ENCODE results near the gene LBP. TPM values are rescaled to one million over a fixed set of nuclear protein-coding genes. Genes with fewer than 3 reads are reported as not detected.
"Not testable (repeated sequence)": the region's sequence is repeated elsewhere in the genome, so short reads cannot be mapped to it uniquely, and the experiment has no call there.

The LBP gene
- total RNA-seq, 3 donors from 2014 or later, result 0.14 to 0.34 TPM; not detected in 1

- no peak for TF ChIP-seq CTCF (IDR thresholded peaks at IDR 0.05)
- Histone ChIP-seq H3K4me3 (no peak overlapping the region), H3K9me3 (no peaks in the 10 kb centered on the region), H3K36me3 (ENCODE audit: low read depth) (no peaks in the 10 kb centered on the region), H3K4me1 (ENCODE audit: low read depth) (no peaks in the 10 kb centered on the region)
- DNase-seq, result no peak
- no peak for ATAC-seq
- intact Hi-C loops (cut with DNase I, micrococcal nuclease), result no loop called here
These were observed 56.5 kb downstream of the LBP start for GRCh38 chr20:38402816-38403215.

- H3K9me3 ChIP-seq, result no peaks in the 10 kb centered on the region
- intact Hi-C loops (cut with DNase I, micrococcal nuclease), result no loop called here
- ATAC-seq (no peak), DNase-seq (no peak)
- no peaks in the 10 kb centered on the region for H3K4me1 ChIP-seq (ENCODE audit: low read depth)
- no peak overlapping the region for H3K4me3 ChIP-seq
- no peaks in the 10 kb centered on the region for H3K36me3 ChIP-seq (ENCODE audit: low read depth)
- no peak for TF ChIP-seq CTCF (IDR thresholded peaks at IDR 0.05)
These were observed 57.7 kb downstream of the LBP start for GRCh38 chr20:38404016-38404415.

GRCh38 chr20:38405132-38405531 is 58.9 kb downstream of the LBP start:
- Histone ChIP-seq H3K9me3 (no peaks in the 10 kb centered on the region), H3K4me1 (ENCODE audit: low read depth) (no peaks in the 10 kb centered on the region), H3K4me3 (no peak overlapping the region), H3K36me3 (ENCODE audit: low read depth) (no peaks in the 10 kb centered on the region)
- ATAC-seq (no peak), DNase-seq (no peak)
- TF ChIP-seq CTCF (IDR thresholded peaks at IDR 0.05), result no peak
- intact Hi-C loops (cut with DNase I, micrococcal nuclease), result no loop called here

GRCh38 chr20:38406476-38406875 is 60.2 kb downstream of the LBP start:
- Histone ChIP-seq H3K4me1 (ENCODE audit: low read depth) (no peaks in the 10 kb centered on the region), H3K4me3 (no peak overlapping the region), H3K9me3 (no peaks in the 10 kb centered on the region), H3K36me3 (ENCODE audit: low read depth) (no peaks in the 10 kb centered on the region)
- no peak for TF ChIP-seq CTCF (IDR thresholded peaks at IDR 0.05)
- ATAC-seq, result no peak
- DNase-seq, result no peak
- intact Hi-C loops (cut with DNase I, micrococcal nuclease), result no loop called here

- intact Hi-C loops (cut with DNase I, micrococcal nuclease), result no loop called here
- Histone ChIP-seq H3K9me3 (no peaks in the 10 kb centered on the region), H3K4me1 (ENCODE audit: low read depth) (no peaks in the 10 kb centered on the region), H3K36me3 (ENCODE audit: low read depth) (no peaks in the 10 kb centered on the region), H3K4me3 (no peak overlapping the region)
- no peak for ATAC-seq
- no peak for TF ChIP-seq CTCF (IDR thresholded peaks at IDR 0.05)
- no peak for DNase-seq
These were observed 61.0 kb downstream of the LBP start for GRCh38 chr20:38407321-38407720.

- H3K9me3 ChIP-seq; DNase-seq; H3K4me3 ChIP-seq; ATAC-seq; H3K4me1 ChIP-seq (ENCODE audit: low read depth); H3K36me3 ChIP-seq (ENCODE audit: low read depth); intact Hi-C loops (cut with DNase I, micrococcal nuclease): not testable (repeated sequence)
These were observed 61.5 kb downstream of the LBP start for GRCh38 chr20:38407822-38408221.

Measured in mucosa of descending colon (tissue), 3 donors.